Brain microvascular endothelial cell (primary cell): ENCODE results near the gene TSPOAP1.

Experiments
- DNase-seq: peaks from one replicate; pipeline ENCODE4 v3.0.0-alpha.2; 2020
- H3K27ac ChIP-seq: fragments of 250-450 bp; sonication (Bioruptor Pico); 2 replicates; pipeline ENCODE4 v1.5.1; 2020; ENCODE audit warnings: mild to moderate bottlenecking, moderate library complexity
- H3K27me3 ChIP-seq: fragments of 250-450 bp; sonication (Bioruptor Pico); replicated peaks from 2 replicates; pipeline ENCODE4 v1.5.1; 2020; ENCODE audit warnings: mild to moderate bottlenecking
- H3K36me3 ChIP-seq: fragments of 250-450 bp; sonication (Bioruptor Pico); replicated peaks from 2 replicates; pipeline ENCODE4 v1.5.1; 2020; ENCODE audit warnings: mild to moderate bottlenecking
- H3K4me3 ChIP-seq: 2 replicates; pipeline ENCODE4 v1.5.1; 2011; ENCODE audit warnings: low read depth, mild to moderate bottlenecking, control low read depth, low read length, moderate library complexity
- CTCF ChIP-seq: IDR thresholded peaks from 2 replicates; pipeline ENCODE4 v1.5.1; 2011; ENCODE audit warnings: low read depth, mild to moderate bottlenecking, moderate library complexity, low read length, control low read depth, inconsistent platforms; ENCODE audit errors: missing control alignments
- in situ Hi-C: cut with HindIII; loops from 2 replicates; pipeline ENCODE4 v1.10.0; 2017; ENCODE audit warnings: low sequenced_read_pairs, low pct_ligation_motif_present

TSPOAP1 gene

GRCh38 chr17:58289869-58290268 lies 38.7 kb downstream of the TSPOAP1 start:
- no peak for DNase-seq
- no peak overlapping the region for H3K27ac ChIP-seq
- no peaks in the 10 kb centered on the region for H3K27me3 ChIP-seq
- no peak for TF ChIP-seq CTCF
- in situ Hi-C loops: no loop called here
- no peaks in the 10 kb centered on the region for H3K36me3 ChIP-seq
- H3K4me3 ChIP-seq: no peak overlapping the region

GRCh38 chr17:58285422-58285810 lies 43.2 kb downstream of the TSPOAP1 start:
- in situ Hi-C loops: no loop called here
- Histone ChIP-seq H3K27me3 (no peaks in the 10 kb centered on the region), H3K4me3 (no peak overlapping the region), H3K27ac (no peak overlapping the region), H3K36me3 (no peaks in the 10 kb centered on the region)
- TF ChIP-seq CTCF: no peak
- DNase-seq: no peak

GRCh38 chr17:58284613-58285421 lies 43.8 kb downstream of the TSPOAP1 start:
- Histone ChIP-seq H3K27ac (no peak overlapping the region), H3K4me3 (no peak overlapping the region), H3K36me3 (no peaks in the 10 kb centered on the region), H3K27me3 (peaks cover 3% of the 10 kb centered on the region)
- TF ChIP-seq CTCF: no peak
- no peak for DNase-seq
- in situ Hi-C loops: no loop called here

- in situ Hi-C loops: no loop called here
- H3K27ac ChIP-seq: no peak overlapping the region
- H3K4me3 ChIP-seq: no peak overlapping the region
- no peak for DNase-seq
- H3K27me3 ChIP-seq: peaks cover 12% of the 10 kb centered on the region
- no peaks in the 10 kb centered on the region for H3K36me3 ChIP-seq
- TF ChIP-seq CTCF: no peak
Measured at GRCh38 chr17:58283674-58284612, 44.7 kb downstream of the TSPOAP1 start.

- no peak for DNase-seq
- in situ Hi-C loops: no loop called here
- no peaks in the 10 kb centered on the region for H3K36me3 ChIP-seq
- H3K27ac ChIP-seq: no peak overlapping the region
- no peak overlapping the region for H3K4me3 ChIP-seq
- no peak for TF ChIP-seq CTCF
- peaks cover 24% of the 10 kb centered on the region for H3K27me3 ChIP-seq
Measured at GRCh38 chr17:58282442-58282841, 46.2 kb downstream of the TSPOAP1 start.
